Fibroblast of the aortic adventitia (primary cell): ENCODE measurements around the gene KCND1. TPM values are rescaled to one million over a fixed set of nuclear protein-coding genes. Genes with fewer than 3 reads are reported as not detected.

ENCODE experiments used
- DNase-seq: peaks from one replicate; pipeline ENCODE4 v3.0.0-alpha.2; 2010; ENCODE audit warnings: low read depth
- H3K4me3 ChIP-seq: 2 replicates; pipeline ENCODE4 v1.5.1; 2011; ENCODE audit warnings: low read depth, mild to moderate bottlenecking, control low read depth, low read length, moderate library complexity
- total RNA-seq: library from RNA; depleted of rRNA; stranded (reverse); fragments of >200 nt; gene quantifications from 2 replicates; pipeline ENCODE4 v1.2.3, GENCODE V29; 2012; ENCODE audit warnings: low replicate concordance
- TF ChIP-seq, protein P1 (sequence below): IDR thresholded peaks from 2 replicates; pipeline ENCODE4 v1.5.1; 2011; ENCODE audit warnings: mild to moderate bottlenecking, low read length, control low read depth, inconsistent platforms; ENCODE audit not compliant: insufficient read depth

KCND1 gene
- total RNA-seq, 1 donor: 0.81 TPM

DNA sequence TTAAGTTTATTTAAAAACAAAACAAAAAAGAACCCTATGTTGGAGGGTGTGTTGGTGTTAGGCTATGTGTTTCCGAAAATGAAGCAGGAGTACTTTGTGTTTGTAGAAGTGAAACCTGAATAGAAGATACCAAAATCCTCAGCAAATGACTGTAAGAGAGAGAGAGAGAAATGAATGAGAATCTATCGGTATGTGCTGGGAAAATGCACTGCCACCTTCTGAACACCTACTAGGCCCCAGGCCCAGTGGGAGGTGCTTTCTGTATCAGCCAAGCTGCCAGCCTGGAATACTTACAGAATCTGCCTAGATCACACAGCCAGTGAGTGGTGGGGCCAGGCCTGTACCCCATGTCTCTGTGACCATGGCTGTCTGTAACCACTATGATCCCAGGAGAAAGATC lies 37.9 kb downstream of the KCND1 start:
- DNase-seq: no peak
- TF ChIP-seq, protein P1, sequence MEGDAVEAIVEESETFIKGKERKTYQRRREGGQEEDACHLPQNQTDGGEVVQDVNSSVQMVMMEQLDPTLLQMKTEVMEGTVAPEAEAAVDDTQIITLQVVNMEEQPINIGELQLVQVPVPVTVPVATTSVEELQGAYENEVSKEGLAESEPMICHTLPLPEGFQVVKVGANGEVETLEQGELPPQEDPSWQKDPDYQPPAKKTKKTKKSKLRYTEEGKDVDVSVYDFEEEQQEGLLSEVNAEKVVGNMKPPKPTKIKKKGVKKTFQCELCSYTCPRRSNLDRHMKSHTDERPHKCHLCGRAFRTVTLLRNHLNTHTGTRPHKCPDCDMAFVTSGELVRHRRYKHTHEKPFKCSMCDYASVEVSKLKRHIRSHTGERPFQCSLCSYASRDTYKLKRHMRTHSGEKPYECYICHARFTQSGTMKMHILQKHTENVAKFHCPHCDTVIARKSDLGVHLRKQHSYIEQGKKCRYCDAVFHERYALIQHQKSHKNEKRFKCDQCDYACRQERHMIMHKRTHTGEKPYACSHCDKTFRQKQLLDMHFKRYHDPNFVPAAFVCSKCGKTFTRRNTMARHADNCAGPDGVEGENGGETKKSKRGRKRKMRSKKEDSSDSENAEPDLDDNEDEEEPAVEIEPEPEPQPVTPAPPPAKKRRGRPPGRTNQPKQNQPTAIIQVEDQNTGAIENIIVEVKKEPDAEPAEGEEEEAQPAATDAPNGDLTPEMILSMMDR: no peak

DNA sequence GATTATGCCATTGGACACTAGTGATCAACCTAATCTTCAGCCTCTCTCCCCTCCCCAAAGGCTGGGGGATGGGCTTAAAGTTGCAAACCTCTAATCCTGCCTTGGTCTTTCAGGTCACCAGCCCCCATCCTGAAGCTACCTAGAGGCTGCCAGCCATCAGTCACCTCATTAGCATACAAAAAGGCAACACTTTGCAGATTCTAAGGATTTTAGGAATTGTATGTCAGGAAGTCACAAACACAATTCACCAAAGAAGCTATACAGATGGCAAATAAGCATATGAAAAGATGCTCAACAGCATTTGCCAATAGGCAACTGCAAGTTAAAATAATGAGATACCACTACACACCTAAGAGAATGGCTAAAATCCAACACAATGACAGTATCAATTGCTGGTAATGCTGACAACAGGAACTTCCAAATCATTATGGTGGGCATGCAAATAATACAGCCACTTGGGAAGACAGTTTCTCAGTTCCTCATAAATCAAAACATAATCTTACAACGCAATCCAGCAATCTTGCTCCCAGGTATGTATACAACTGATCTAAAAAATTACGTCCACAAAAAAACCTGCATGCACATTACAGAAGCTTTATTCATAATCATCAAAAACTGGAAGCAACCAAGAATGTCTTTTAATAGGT lies 43.8 kb downstream of the KCND1 start:
- no peak overlapping the region for H3K4me3 ChIP-seq
- DNase-seq: no peak
- TF ChIP-seq, protein P1: no peak

More for the DNA sequence above, 37.9 kb downstream of the KCND1 start:
- no peak overlapping the region for H3K4me3 ChIP-seq

DNA sequence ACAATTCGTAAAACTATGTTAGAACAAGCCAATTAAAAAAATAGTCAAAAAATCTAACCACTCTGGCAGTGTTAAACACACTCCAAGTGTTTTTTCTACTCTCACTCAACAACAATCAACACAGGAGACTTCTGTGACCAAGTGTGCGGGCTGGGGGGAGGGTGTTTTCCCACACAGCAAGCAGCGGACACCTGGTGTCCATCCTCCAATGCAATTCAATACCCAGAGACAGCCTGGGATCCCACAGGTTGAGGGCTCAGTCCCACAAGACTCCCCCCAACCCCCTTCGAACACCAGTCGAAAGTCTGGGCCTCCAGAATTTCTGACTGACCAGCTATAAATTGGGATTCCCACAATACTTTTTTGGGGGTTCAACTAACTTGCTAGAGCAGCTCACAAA lies 44.5 kb downstream of the KCND1 start:
- TF ChIP-seq, protein P1: no peak
- no peak overlapping the region for H3K4me3 ChIP-seq
- DNase-seq: no peak

DNA sequence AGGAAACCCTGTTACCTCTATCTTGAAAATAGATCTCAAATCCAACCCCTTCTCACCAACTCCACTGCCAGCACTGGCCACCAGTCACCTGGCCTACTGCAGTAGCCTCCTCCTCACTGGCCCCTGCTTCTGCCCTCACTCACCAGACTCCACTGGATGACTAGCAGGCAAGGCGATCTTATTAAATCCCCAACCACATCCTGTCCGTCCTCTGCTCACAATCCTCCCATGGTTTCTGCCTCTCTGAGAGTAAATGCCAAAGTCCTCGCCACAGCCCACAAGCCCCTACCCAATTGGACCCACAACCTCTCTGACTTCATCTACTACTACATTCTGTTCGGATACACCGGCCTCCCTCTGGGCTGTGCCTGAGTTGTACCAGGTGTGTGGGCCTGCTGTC lies 47.4 kb downstream of the KCND1 start:
- no peak overlapping the region for H3K4me3 ChIP-seq
- no peak for DNase-seq
- TF ChIP-seq, protein P1: no peak

DNA sequence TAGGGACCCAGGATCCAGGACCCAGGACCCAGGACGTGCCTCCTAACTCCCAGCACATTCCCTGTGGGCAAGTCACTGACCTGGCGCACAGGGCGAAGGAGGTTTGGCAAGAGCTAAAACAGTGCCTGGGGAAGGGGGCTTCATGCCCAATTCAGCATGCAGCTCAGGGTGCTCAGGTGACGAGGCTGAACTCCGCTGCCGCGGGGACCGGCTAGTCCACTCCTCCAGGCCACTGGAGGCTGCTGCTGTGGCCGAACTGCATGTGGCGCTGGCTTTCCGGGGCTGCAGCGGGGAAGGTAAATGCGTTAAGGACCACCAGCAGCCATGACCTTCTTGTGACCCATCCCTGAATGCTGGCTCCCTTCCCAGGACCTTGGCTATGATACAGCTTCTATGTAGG lies 47.9 kb downstream of the KCND1 start:
- TF ChIP-seq, protein P1: no peak
- H3K4me3 ChIP-seq: no peak overlapping the region
- no peak for DNase-seq

DNA sequence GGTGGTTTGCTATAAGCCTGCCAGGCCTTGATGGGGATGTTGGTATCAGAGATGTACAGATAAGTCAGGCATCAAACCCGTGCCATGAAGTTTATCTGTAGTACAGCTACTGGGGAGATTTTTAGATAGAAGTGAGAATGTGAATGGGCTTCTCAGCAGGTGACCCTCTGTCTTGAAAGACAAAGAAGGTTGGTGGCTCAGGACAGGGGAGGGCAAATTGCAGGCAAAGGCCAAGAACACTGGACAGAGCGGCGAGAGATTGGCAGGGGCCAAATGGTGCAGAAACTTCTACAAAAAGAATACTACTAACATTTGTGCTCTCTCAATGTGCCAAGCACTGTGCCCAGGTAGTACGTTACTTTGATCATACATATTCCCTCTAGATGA lies 50.9 kb downstream of the KCND1 start:
- DNase-seq: no peak
- TF ChIP-seq, protein P1: no peak
- H3K4me3 ChIP-seq: no peak overlapping the region
